ENCODE data around the gene PPIL4.

DNA sequence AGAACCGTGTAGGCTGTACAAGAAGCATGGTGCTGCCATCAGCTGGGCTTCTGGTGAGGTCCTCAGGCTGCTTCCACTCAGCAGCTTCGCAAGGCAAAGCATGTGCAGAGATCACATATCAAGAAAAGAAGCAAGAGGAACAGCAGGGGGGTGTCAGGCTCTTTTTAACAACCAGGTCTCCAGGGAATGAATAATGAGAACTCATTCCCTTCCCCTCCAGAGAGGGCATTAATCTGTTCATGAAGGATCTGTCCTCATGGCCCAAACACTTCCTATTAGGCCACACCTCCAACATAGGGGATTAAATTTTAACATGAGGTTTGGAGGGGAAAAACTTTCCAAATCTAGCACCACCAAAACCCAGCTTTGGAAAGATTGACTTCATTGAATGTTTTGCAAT is 40.3 kb upstream of the PPIL4 start:
- TF ChIP-seq GATA2 (IDR thresholded peaks at IDR 0.05; ENCODE audit: low read depth, low read length) (no peak), GATA3 (IDR thresholded peaks at IDR 0.05; ENCODE audit: low read depth, low read length) (no peak)
